Lower leg skin (tissue), 4 donors: Measurements from ENCODE around the gene NOTCH1. TPM values are rescaled to one million over a fixed set of nuclear protein-coding genes. Genes with fewer than 3 reads are reported as not detected.

Experiments used
- DNase-seq, 2 donors: peaks; one replicate each; pipeline ENCODE4 v3.0.0-alpha.2; 2019; ENCODE audit warnings: low spot score in 2 of 2
- H3K4me3 ChIP-seq: fragments of 200-600 bp; sonication (generic); 2 replicates; pipeline ENCODE4 v1.5.1; 2017; ENCODE audit warnings: mild to moderate bottlenecking, low read depth; ENCODE audit not compliant: poor library complexity, severe bottlenecking
- CTCF ChIP-seq, 3 donors: fragments of 450-650 bp; IDR thresholded peaks; one replicate each; pipeline ENCODE4 v1.5.1; 2016; ENCODE audit warnings: antibody characterized with exemption in 3 of 3, mild to moderate bottlenecking in 3 of 3, moderate library complexity in 2 of 3
- POLR2A ChIP-seq, 2 donors: fragments of 450-650 bp; IDR thresholded peaks; one replicate each; pipeline ENCODE4 v1.6.1; 2016 to 2017; ENCODE audit warnings: antibody characterized with exemption in 2 of 2, mild to moderate bottlenecking in 1 of 2, moderate library complexity in 1 of 2
- WGBS, 2 donors: methylation state at CpG; one replicate each; pipeline ENCODE4 v1.1.5; 2018; 5-methylcytosine and 5-hydroxymethylcytosine counted together
- intact Hi-C: fragments of 100-400 bp; cut with DNase I; formaldehyde crosslinking; loops from one replicate; pipeline ENCODE4 v1.15.0; 2023; ENCODE audit warnings: low total_unique reads
- total RNA-seq, 4 donors: library from RNA; depleted of rRNA; stranded (reverse); fragments of >200 nt; gene quantifications; one replicate each; pipeline ENCODE4 v1.1.0, GENCODE V29; 2016

NOTCH1 gene
- total RNA-seq: 10 to 100 TPM; 79.7 to 95.3 (median 82.8) TPM

- H3K4me3 ChIP-seq: peak within 1 kb of the TSS; percentile 54
- 0 to 2% methylated on average over 37 to 47 of the region's 94 CpGs for WGBS, 2 donors
- TF ChIP-seq CTCF (IDR thresholded peaks at IDR 0.05) (no peak), POLR2A (IDR thresholded peaks at IDR 0.05) (no peak)
- peak; percentile 89 to 98 for DNase-seq
- intact Hi-C loops: no loop called here
Measured at GRCh38 chr9:136545965-136546696, at the start of gene NOTCH1. TSS of gene NOTCH1 (minus strand) at chr9:136546048. CDS start at chr9:136545786, 262 bp downstream.

- no peak overlapping the region for H3K4me3 ChIP-seq
- intact Hi-C loops: no loop called here
- DNase-seq: no peak
- TF ChIP-seq CTCF (IDR thresholded peaks at IDR 0.05) (no peak), POLR2A (IDR thresholded peaks at IDR 0.05) (no peak)
- WGBS, 2 donors: 91 to 92% methylated on average over 14 of the region's 14 CpGs
Measured at GRCh38 chr9:136594492-136594891, 48.6 kb upstream of the NOTCH1 start.

- intact Hi-C loops: no loop called here
- no peak for TF ChIP-seq CTCF (IDR thresholded peaks at IDR 0.05)
- 76 to 80% methylated on average over 8 of the region's 8 CpGs for WGBS, 2 donors
- no peak for DNase-seq
- H3K4me3 ChIP-seq: no peak overlapping the region
Measured at GRCh38 chr9:136593581-136593980, 47.7 kb upstream of the NOTCH1 start.

DNA sequence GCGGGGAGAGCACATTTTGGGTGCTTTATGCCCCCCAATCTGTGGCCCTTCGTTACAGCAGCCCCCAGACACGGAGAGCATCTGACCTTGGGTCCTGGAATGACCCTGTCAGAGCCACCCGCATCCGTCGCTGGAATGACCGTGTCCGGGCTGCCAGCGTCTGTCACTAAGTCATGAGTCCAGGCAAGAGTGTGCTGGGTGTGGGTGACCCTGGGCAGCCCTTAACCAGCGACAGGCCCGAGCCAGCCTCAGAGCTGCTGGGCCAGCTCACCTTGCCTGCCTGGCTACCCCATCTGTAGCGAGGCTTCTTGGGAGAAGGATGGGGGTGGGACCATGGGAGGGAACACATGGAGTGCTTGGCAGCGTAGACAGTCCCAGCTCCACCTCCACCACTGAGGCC is 46.8 kb upstream of the NOTCH1 start:
- DNase-seq: no peak
- H3K4me3 ChIP-seq: no peak overlapping the region
- TF ChIP-seq CTCF (IDR thresholded peaks at IDR 0.05) (no peak), POLR2A (IDR thresholded peaks at IDR 0.05) (no peak)
- WGBS, 2 donors: 73 to 82% methylated on average over 12 to 13 of the region's 13 CpGs
- intact Hi-C loops: no loop called here

GRCh38 chr9:136590821-136591752 is 45.2 kb upstream of the NOTCH1 start:
- TF ChIP-seq POLR2A (IDR thresholded peaks at IDR 0.05): no peak
- no peak for TF ChIP-seq CTCF (IDR thresholded peaks at IDR 0.05)
- H3K4me3 ChIP-seq: no peak overlapping the region
- 79 to 81% methylated on average over 12 to 26 of the region's 26 CpGs for WGBS, 2 donors
- DNase-seq: no peak
- intact Hi-C loops: no loop called here
